ENCODE results near the gene AQP2.

The AQP2 gene

GRCh38 chr12:49932023-49932422 lies 18.5 kb upstream of the AQP2 start:
- H3K4me3 ChIP-seq (ENCODE audit: low read depth, low read length) = no peak overlapping the region
- no peak for DNase-seq (ENCODE audit: low read depth, low spot score)
- in situ Hi-C loops (cut with HindIII; ENCODE audit: low sequenced_read_pairs) = no loop called here
- TF ChIP-seq CTCF (IDR thresholded peaks at IDR 0.05; ENCODE audit: low read depth, low read length) = no peak

- no peak for DNase-seq (ENCODE audit: low read depth, low spot score)
- in situ Hi-C loops (cut with HindIII; ENCODE audit: low sequenced_read_pairs) = no loop called here
- H3K4me3 ChIP-seq (ENCODE audit: low read depth, low read length) = no peak overlapping the region
- TF ChIP-seq CTCF (IDR thresholded peaks at IDR 0.05; ENCODE audit: low read depth, low read length) = no peak
Observed at GRCh38 chr12:49932533-49933130, 17.9 kb upstream of the AQP2 start.

- in situ Hi-C loops (cut with HindIII; ENCODE audit: low sequenced_read_pairs) = no loop called here
Observed at GRCh38 chr12:49933796-49934195, 16.7 kb upstream of the AQP2 start.

GRCh38 chr12:49934505-49934904 lies 16.0 kb upstream of the AQP2 start:
- no peak for DNase-seq (ENCODE audit: low read depth, low spot score)
- in situ Hi-C loops (cut with HindIII; ENCODE audit: low sequenced_read_pairs) = no loop called here
- H3K4me3 ChIP-seq (ENCODE audit: low read depth, low read length) = no peak overlapping the region
- no peak for TF ChIP-seq CTCF (IDR thresholded peaks at IDR 0.05; ENCODE audit: low read depth, low read length)

More at GRCh38 chr12:49933796-49934195, 16.7 kb upstream of the AQP2 start:
- peak; percentile 59 for DNase-seq (ENCODE audit: low read depth, low spot score)
- TF ChIP-seq CTCF (IDR thresholded peaks at IDR 0.05; ENCODE audit: low read depth, low read length) = no peak
- H3K4me3 ChIP-seq (ENCODE audit: low read depth, low read length) = no peak overlapping the region

- in situ Hi-C loops (cut with HindIII; ENCODE audit: low sequenced_read_pairs) = no loop called here
- H3K4me3 ChIP-seq (ENCODE audit: low read depth, low read length) = no peak overlapping the region
- TF ChIP-seq CTCF (IDR thresholded peaks at IDR 0.05; ENCODE audit: low read depth, low read length) = no peak
- DNase-seq (ENCODE audit: low read depth, low spot score) = no peak
Observed at GRCh38 chr12:49936925-49937324, 13.6 kb upstream of the AQP2 start.

GRCh38 chr12:49937639-49938300 lies 12.8 kb upstream of the AQP2 start:
- no peak overlapping the region for H3K4me3 ChIP-seq (ENCODE audit: low read depth, low read length)
- in situ Hi-C loops (cut with HindIII; ENCODE audit: low sequenced_read_pairs) = no loop called here
- DNase-seq (ENCODE audit: low read depth, low spot score) = no peak
- TF ChIP-seq CTCF (IDR thresholded peaks at IDR 0.05; ENCODE audit: low read depth, low read length) = no peak

All from astrocyte of the spinal cord (primary cell).